RPMI8226 (cell line): Measurements from ENCODE around the gene CSRNP3.
"Not testable (repeated sequence)": the region's sequence is repeated elsewhere in the genome, so short reads cannot be mapped to it uniquely, and the experiment has no call there.

Experiments
- DNase-seq: peaks from one replicate; pipeline ENCODE4 v3.0.0-alpha.2; 2015

Gene CSRNP3

GRCh38 chr2:165547900-165548299 lies 78.4 kb downstream of the CSRNP3 start:
- no peak for DNase-seq

GRCh38 chr2:165549619-165550018 lies 80.1 kb downstream of the CSRNP3 start:
- no peak for DNase-seq

DNA sequence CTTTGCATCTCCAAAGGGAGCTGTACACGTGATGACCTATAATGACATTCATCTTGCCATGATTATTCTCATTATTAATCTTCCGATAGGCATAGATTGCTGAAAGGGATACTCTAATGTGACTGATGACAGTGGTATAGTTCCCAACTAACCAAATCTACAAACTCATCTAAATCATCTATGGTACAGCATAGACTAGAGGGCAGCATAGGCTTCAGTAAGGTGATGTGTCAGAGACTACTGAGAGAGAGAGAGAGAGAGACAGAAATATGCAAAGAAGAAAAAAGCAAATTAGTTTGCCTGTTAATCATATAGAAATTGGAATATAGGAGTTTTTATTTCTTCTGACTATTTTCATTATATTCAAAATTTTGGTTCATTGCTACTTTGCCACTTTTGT lies 89.3 kb downstream of the CSRNP3 start:
- DNase-seq = no peak

DNA sequence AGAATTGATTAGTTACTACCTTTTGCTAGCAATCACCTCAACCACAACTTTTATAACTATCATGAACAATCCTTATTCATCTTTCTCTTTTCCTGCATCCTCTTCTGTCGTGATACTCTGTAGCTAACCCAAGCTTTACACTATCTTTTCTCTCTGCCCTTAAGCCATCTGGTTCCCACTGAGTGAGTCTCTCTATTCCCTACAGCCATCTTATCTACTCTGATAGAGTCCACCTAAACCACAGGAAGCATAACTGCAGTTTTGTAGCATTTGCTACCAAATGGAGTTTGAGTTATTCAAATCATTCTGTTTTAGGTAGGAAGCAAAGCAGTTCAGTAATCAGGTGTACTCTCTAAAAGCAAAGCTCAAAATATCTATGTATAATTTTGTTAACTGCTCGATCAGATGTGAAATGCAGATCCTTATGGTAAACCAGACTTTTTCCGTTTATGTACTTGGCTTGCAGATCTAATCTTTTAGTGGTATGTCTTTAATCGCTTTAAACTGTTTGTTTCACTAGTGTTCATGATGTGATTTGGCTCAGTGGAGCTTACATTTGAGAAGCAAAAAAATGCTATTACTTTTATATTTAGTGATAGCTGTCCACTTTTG lies 91.0 kb downstream of the CSRNP3 start:
- no peak for DNase-seq

DNA sequence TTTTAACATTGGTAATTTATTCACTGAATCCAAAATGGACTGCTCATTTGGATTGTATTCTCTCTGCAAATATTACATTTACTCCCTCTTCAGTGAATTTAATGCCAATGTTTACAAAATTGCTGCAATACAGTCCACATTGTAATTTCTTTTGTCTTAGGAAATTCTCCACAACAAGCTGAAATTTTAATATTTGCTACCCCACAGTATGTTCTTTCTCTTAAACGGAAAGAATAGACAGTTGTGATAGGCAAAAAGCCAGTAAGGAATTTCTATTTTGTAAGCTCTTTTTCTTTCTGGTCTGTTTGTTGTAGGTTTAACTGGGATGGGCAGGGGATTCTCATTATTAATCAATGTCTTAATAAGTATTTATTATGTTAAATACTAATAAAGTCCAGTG lies 92.0 kb downstream of the CSRNP3 start:
- no peak for DNase-seq

- no peak for DNase-seq
Measured at GRCh38 chr2:165562233-165562632, 92.7 kb downstream of the CSRNP3 start.

GRCh38 chr2:165563468-165564225 lies 94.1 kb downstream of the CSRNP3 start:
- DNase-seq = peak; percentile 20

- no peak for DNase-seq
Measured at GRCh38 chr2:165566008-165566407, 96.5 kb downstream of the CSRNP3 start.

DNA sequence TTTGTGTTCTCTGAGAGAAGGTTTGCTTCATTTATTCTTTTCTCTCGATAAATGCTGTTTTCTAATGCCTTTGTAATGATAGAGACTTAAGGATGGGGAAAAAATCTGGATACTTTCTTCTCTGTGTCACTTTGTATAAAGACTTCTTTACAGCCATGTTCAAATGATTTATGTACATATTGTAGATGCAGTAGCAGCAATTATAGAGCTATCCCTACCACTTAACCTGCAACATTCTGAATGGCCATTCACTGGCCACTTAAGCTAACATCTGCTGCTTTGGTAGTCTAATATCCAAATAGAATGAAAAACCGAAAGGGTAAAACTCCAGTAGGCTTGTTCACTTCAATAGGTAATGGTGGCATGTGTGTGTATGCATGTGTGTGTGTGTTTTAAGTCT lies 97.8 kb downstream of the CSRNP3 start:
- DNase-seq = no peak

DNA sequence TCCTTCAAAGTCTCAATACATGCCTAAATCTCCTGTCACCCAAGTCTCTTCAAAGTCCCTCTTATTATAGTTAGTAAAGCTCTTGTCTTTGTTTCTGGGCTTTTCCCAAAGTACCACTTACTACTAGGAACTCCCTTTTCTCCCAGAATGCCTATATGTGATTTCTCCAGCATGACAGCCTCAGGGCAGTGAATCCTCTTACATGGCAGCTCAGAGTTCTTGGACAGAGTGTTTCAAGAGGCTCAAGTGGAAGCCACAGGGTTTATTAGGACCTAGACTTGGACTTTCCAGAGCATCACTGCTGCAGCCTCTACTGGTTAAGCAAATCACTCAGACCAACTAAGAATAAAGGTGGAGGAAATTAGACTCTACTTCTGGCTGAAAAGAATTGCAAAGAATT lies 98.9 kb downstream of the CSRNP3 start:
- DNase-seq = no peak

DNA sequence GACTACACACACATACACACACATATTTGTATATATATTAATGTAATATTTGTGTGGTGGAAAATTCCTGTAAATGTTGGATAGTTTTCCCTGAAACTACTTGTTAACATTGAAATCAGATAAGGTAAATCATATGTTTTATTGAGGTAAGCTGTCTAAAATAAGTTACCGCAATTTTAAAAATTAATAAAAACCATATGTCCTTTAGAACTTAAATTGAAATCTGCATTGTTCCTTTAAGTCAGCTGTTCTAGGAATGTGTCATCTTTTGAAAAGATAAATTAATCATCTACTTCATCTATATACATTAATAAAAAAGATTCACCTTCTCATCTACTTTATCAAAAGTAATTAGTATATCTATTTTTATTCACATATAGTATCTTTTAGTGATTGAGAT lies 102.0 kb downstream of the CSRNP3 start:
- no peak for DNase-seq

GRCh38 chr2:165572151-165572550 lies 102.7 kb downstream of the CSRNP3 start:
- no peak for DNase-seq

GRCh38 chr2:165573534-165574461 lies 104.3 kb downstream of the CSRNP3 start:
- peak; percentile 8 for DNase-seq

- no peak for DNase-seq
Measured at GRCh38 chr2:165575044-165575615, 105.6 kb downstream of the CSRNP3 start.

DNA sequence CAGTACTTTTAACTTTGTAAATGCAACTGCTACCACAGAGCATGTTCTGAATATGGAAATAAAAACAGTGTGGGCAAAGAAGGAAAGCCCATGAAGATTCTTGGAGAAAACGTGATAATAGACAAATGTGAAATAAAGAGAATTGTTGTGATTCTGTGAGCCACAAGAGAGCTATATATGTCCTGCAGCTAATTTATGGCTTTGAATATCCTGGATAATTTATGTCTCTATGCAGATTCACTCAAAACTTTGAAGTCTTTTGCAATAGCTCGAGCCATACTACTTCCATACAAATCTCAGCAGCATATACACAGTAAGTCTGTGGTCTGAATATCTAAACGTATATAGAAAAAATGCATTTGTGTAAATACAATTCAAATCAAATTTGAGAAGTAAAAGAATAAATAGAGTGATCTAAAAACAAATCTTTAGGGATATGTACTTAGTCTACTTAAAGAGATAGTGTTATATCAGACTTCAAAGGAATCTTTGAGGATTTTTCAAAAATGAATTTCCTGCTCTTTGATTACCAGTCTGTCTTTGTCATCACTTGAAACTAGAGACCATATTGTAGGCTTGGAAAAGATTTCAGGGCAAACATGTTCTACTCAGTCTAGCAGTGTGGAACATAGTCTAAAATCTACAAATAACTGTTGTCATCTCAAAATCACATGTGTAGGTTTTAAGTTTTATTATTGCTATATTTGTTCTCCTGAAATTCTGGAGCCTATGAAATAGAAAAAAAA lies 107.1 kb downstream of the CSRNP3 start:
- no peak for DNase-seq

DNA sequence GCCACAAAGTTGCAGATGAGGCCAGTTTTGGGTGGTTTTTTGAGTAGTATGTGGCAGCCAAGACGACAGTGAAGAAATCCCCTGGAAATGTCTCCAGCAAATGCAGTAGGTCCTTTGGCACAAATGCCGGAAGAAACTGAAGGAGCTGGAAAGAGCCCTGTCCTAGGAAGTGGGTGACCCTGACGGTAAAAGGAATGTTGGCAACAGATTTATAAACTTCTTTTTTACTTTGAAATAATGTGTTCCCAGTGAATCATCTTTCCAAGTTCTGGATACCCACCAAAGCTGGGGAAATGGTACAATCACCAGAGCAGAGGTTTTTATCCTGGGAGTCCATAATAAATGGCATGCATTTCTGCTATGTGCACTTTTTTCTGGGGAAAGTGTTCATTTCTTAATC lies 112.9 kb downstream of the CSRNP3 start:
- DNase-seq = no peak

DNA sequence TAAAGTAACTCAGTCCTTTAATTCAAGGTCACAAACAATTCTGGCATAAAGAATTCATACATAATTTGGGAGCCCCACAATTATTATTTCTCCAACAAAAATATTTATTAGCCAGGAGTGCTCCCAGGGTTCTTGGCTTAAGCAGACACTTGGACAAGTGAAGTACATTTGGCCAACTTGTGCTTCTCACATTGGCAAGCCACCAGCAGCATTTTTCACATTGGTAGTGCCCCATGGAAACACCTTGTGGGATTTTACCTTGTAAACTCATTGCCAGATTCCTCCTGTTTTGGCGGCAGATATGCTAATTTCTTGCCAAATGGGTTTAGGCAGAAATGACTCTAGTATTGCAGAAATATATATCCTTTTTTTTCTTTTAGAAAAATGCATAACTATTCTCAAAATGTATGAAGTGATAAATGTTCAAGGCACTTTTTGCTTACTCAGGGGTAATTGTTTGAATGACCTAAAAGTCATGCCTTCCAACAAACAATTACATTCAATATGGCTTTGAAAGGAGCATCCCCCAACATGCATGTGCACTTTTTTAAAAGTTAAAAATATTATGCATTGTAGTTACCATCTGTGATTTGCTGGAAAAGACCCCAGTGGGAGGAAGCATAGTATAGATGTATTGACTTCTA lies 113.5 kb downstream of the CSRNP3 start:
- no peak for DNase-seq

DNA sequence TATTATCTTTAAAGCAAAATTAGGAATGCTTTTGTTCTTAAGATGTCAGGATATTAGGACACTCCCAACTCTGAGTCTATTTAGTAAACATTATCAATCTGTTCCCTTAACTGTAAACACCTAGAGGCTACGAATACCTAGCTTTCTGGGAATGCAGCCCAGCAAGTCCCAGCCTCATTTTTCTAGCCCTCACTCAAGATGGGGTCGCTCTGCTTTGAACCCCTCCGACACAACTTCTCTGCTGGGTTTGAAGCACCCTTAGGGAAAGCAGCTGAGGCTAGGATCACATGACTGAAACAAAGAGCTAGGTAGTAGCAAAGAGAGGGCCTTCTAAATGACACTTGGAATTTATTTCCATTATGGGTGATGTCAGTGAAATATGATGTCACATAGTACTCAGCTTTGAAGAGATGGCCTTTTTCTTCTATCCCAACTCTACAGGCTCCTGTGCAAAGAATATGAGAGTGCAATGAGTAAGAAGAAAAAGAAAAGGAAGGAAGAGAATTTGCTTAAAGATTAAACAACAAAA lies 114.7 kb downstream of the CSRNP3 start:
- DNase-seq = no peak

GRCh38 chr2:165586019-165586418 lies 116.5 kb downstream of the CSRNP3 start:
- no peak for DNase-seq

GRCh38 chr2:165587335-165587938 lies 117.9 kb downstream of the CSRNP3 start:
- no peak for DNase-seq

DNA sequence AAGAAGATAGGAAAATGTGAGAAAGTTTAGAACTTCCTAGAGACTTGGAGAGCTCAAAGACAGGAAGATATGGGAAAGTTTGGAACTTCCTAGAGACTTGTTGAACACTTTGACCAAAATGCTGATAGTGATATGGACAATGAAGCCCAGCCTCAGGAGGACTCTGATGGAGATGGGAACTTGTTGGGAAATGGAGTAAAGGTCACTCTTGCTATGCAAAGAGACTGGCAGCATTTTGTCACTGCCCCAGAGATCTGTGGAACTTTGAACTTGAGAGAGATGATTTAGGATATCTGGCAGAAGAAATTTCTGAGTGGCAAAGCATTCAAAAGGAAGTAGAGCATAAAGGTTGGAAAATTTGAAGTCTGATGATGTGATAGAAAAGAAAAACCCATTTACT lies 121.5 kb downstream of the CSRNP3 start:
- DNase-seq = not testable (repeated sequence)
